ENCODE measurements around the gene CENPX.

CENPX gene

GRCh38 chr17:82023447-82024241 lies 966 bp upstream of the CENPX start:
- DNase-seq = peak in 1 of 56 donors; percentile 42

- DNase-seq = peak; percentile 77 to 100 (median 100)
Measured at GRCh38 chr17:82022981-82023446, 336 bp upstream of the CENPX start, which contains the start of gene LRRC45. LRRC45 (plus strand) TSS chr17:82023305; CDS start chr17:82023644, 339 bp downstream.

- DNase-seq = no peak
Measured at GRCh38 chr17:82021900-82022309, 773 bp downstream of the CENPX start.

GRCh38 chr17:82021107-82021899 lies 1.4 kb downstream of the CENPX start:
- DNase-seq = peak in 53 of 56 donors; percentile 7 to 85 (median 53)

- peak in 4 of 56 donors; percentile 41 to 58 (median 52) for DNase-seq
Measured at GRCh38 chr17:82020572-82021106, 2.0 kb downstream of the CENPX start.

- DNase-seq = peak in 6 of 56 donors; percentile 21 to 55 (median 28)
Measured at GRCh38 chr17:82019690-82020571, 2.7 kb downstream of the CENPX start.

GRCh38 chr17:82018989-82019689 lies 3.5 kb downstream of the CENPX start:
- DNase-seq = no peak

GRCh38 chr17:82018152-82018988 lies 4.3 kb downstream of the CENPX start:
- no peak for DNase-seq

GRCh38 chr17:82017612-82018151 lies 5.0 kb downstream of the CENPX start:
- no peak for DNase-seq

GRCh38 chr17:82016875-82017459 lies 5.7 kb downstream of the CENPX start:
- DNase-seq = no peak

GRCh38 chr17:82016061-82016874 lies 6.4 kb downstream of the CENPX start:
- no peak for DNase-seq

- no peak for DNase-seq
Measured at GRCh38 chr17:82015311-82015971, 7.2 kb downstream of the CENPX start.

GRCh38 chr17:82014971-82015310 lies 7.7 kb downstream of the CENPX start:
- DNase-seq = no peak

GRCh38 chr17:82014432-82014831 lies 8.2 kb downstream of the CENPX start:
- DNase-seq = peak in 20 of 56 donors; percentile 9 to 56 (median 28)

GRCh38 chr17:82013772-82014321 lies 8.8 kb downstream of the CENPX start:
- DNase-seq = no peak

GRCh38 chr17:82013341-82013740 lies 9.3 kb downstream of the CENPX start:
- DNase-seq = peak in 29 of 56 donors; percentile 14 to 85 (median 47)

All from amygdala (tissue), 56 donors.